ENCODE measurements around the gene LRRC75B. TPM values are rescaled to one million over a fixed set of nuclear protein-coding genes. Genes with fewer than 3 reads are reported as not detected.
"Not testable (repeated sequence)": the region's sequence is repeated elsewhere in the genome, so short reads cannot be mapped to it uniquely, and the experiment has no call there.

The LRRC75B gene
- total and polyA plus RNA-seq, 4 donors, result 4.4 to 17.9 (median 11.1) TPM

DNA sequence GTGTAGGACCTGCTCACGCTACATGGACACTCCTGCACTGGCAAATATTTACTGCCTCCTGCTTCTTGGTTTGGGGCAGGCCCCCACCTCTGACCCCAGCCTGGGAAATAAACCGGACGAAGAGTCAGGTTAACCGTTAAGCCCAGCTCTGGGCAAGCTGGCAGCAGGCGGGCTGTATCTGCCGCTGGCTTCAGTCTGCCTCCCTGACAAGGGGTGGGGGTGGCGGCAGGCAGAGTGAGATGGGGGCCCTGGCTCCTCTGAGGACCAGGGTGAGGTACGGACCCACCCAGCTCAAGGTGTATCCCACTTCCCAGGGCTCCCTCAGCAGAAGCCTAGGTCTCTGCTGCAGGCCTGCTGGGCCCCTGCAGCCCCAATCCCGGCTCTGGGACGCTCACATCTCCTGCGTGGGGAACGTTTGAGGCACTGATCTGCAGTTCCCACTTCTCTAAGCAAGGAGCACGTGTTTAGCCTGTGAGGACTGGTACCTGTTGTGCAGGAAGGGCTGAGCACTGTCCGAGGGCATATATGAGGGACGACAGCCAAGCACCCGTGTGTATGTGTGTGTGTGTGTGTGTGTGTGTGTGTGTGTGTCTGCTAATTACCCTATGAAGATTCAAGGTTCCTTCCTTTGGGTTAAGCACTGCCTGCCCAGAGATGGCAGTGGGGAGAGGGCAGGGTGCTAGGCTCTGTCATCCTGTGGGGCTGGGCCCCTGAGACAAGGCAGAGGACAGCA is 1.1 kb upstream of the LRRC75B start:
- DNase-seq (peak in 2 of 3 donors; percentile 5 to 39), ATAC-seq (ENCODE audit: insufficient read depth, low FRiP score) (no peak)
- Histone ChIP-seq H3K36me3 (ENCODE audit: control insufficient read depth in 4 of 4, insufficient read depth in 4 of 4, low read length in 4 of 4) (peaks cover 0 to 4% (median 2%) of the 10 kb centered on the region in 4 donors), H3K27me3 (ENCODE audit: control insufficient read depth in 3 of 3, insufficient read depth in 3 of 3, low read length in 2 of 3) (no peaks in the 10 kb centered on the region), H3K4me1 (ENCODE audit: control insufficient read depth in 5 of 5, insufficient read depth in 5 of 5, low read length in 5 of 5) (peaks cover 0 to 28% (median 9%) of the 10 kb centered on the region in 5 donors), H3K4me3 (no peak overlapping the region), H3K9me3 (ENCODE audit: control insufficient read depth in 4 of 4, insufficient read depth in 3 of 4, low read length in 3 of 4) (no peaks in the 10 kb centered on the region), H3K27ac (ENCODE audit: low read depth in 1 of 2, low read length in 1 of 2) (peak overlapping the region in 1 of 2 donors; percentile 1), H3K9ac (ENCODE audit: insufficient read depth in 1 of 2, low read length in 2 of 2) (peak overlapping the region in 1 of 2 donors; percentile 13)
- TF ChIP-seq, protein P1, sequence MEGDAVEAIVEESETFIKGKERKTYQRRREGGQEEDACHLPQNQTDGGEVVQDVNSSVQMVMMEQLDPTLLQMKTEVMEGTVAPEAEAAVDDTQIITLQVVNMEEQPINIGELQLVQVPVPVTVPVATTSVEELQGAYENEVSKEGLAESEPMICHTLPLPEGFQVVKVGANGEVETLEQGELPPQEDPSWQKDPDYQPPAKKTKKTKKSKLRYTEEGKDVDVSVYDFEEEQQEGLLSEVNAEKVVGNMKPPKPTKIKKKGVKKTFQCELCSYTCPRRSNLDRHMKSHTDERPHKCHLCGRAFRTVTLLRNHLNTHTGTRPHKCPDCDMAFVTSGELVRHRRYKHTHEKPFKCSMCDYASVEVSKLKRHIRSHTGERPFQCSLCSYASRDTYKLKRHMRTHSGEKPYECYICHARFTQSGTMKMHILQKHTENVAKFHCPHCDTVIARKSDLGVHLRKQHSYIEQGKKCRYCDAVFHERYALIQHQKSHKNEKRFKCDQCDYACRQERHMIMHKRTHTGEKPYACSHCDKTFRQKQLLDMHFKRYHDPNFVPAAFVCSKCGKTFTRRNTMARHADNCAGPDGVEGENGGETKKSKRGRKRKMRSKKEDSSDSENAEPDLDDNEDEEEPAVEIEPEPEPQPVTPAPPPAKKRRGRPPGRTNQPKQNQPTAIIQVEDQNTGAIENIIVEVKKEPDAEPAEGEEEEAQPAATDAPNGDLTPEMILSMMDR (IDR thresholded peaks at IDR 0.05; ENCODE audit: control extremely low read depth, extremely low read depth), result no peak
- WGBS, 2 donors, result 69 to 73% methylated on average over 15 to 16 of the region's 16 CpGs

DNA sequence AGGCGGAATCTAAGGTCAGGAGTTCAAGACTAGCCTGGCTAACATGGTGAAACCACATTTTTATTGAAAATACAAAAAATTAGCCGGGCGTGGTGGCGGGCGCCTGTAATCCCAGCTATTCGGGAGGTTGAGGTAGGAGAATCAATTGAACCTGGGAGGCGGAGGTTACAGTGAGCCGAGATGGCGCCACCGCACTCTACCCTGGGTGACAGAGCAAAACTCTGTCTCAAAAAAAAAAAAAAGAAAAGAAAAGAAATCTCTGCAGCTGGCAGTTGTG is 624 bp upstream of the LRRC75B start:
- H3K4me1 ChIP-seq (ENCODE audit: control insufficient read depth in 5 of 5, insufficient read depth in 5 of 5, low read length in 5 of 5), result peaks cover 0 to 29% (median 9%) of the 10 kb centered on the region in 5 donors
- not testable (repeated sequence) for DNase-seq; H3K27me3 ChIP-seq (ENCODE audit: control insufficient read depth in 3 of 3, insufficient read depth in 3 of 3, low read length in 2 of 3); ATAC-seq (ENCODE audit: insufficient read depth, low FRiP score); H3K9me3 ChIP-seq (ENCODE audit: control insufficient read depth in 4 of 4, insufficient read depth in 3 of 4, low read length in 3 of 4); H3K4me3 ChIP-seq; H3K36me3 ChIP-seq (ENCODE audit: control insufficient read depth in 4 of 4, insufficient read depth in 4 of 4, low read length in 4 of 4)
- WGBS, 2 donors, result 90 to 94% methylated on average over 10 of the region's 10 CpGs
- peak overlapping the region in 1 of 2 donors; percentile 88 for H3K9ac ChIP-seq (ENCODE audit: insufficient read depth in 1 of 2, low read length in 2 of 2)
- peak overlapping the region in 1 of 2 donors; percentile 48 for H3K27ac ChIP-seq (ENCODE audit: low read depth in 1 of 2, low read length in 1 of 2)

DNA sequence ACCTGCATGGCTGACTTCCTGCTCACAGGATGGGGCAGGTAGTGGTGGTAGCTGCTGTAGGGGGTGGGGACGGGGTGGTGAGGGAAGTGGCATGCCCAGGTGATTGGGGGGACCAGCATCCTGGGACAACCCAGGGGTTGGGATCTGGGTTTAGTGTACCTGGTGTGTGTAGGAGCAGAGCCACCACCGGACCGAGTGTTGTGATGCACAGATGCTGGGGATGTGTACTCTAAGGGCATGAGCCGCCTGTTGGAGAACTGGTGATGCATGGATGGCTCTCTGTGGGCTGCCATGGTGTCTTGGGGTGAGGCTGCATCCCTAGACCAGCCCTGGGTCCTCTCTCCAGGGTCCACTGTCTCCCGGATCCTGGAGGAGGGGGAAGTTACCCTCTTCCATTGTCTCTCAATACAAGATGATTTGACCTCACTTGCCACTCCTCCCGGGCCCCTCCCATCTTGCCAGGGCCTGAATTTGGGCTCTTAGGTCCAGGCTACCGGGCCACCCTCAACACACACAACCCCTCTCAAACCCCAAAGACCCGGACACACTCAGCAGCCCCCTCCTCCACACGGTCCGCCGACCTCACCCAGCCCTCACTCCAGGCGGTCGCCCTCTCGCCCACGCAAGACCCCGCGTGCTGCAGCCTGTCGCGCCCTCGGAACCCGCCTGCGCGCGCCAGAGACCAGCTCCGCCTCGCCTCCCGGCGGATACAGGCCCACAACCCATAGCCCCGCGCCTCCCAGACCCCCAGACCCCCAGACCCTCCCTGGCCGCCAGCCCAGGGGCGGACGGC is 619 bp downstream of the LRRC75B start:
- Histone ChIP-seq H3K9ac (ENCODE audit: insufficient read depth in 1 of 2, low read length in 2 of 2) (peak overlapping the region; percentile 49 to 63), H3K9me3 (ENCODE audit: control insufficient read depth in 4 of 4, insufficient read depth in 3 of 4, low read length in 3 of 4) (no peaks in the 10 kb centered on the region), H3K4me3 (peak overlapping the region; percentile 47), H3K27ac (ENCODE audit: low read depth in 1 of 2, low read length in 1 of 2) (peak overlapping the region in 1 of 2 donors; percentile 55), H3K4me1 (ENCODE audit: control insufficient read depth in 5 of 5, insufficient read depth in 5 of 5, low read length in 5 of 5) (peaks cover 0 to 34% (median 9%) of the 10 kb centered on the region in 5 donors), H3K36me3 (ENCODE audit: control insufficient read depth in 4 of 4, insufficient read depth in 4 of 4, low read length in 4 of 4) (peaks cover 0 to 18% (median 12%) of the 10 kb centered on the region in 4 donors), H3K27me3 (ENCODE audit: control insufficient read depth in 3 of 3, insufficient read depth in 3 of 3, low read length in 2 of 3) (no peaks in the 10 kb centered on the region)
- TF ChIP-seq, protein P1 (IDR thresholded peaks at IDR 0.05; ENCODE audit: control extremely low read depth, extremely low read depth), result no peak
- 10 to 11% methylated on average over 33 of the region's 33 CpGs for WGBS, 2 donors
- DNase-seq, result peak in 2 of 3 donors; percentile 36 to 47
- ATAC-seq (ENCODE audit: insufficient read depth, low FRiP score), result no peak

DNA sequence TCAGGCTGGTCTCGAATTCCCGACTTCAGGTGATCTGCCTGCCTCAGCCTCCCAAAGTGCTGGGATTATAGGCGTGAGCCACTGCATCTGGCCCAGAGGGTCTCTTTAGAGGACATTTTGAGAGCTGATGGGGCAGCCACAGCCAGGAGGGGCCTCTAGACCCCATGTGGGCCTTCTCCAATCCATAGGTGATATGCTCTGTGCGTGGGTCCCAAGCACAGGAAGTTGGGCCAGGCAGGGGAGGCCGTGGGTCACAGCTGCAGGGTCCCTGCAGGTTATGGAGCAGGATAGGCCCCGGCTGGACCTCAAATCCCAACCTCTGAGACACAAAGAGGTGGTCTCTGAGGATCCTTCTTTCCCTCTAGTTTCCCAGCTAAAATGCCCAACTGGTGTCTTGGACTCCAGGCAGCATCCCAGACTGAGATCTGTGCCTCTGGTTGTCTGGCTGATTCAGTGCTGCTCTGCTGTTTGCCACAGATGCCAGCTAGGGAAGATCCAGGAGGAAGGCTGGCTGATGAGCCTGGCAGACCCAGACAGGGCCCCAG is 1.5 kb downstream of the LRRC75B start:
- TF ChIP-seq, protein P1 (IDR thresholded peaks at IDR 0.05; ENCODE audit: control extremely low read depth, extremely low read depth), result no peak
- peaks cover 0 to 34% (median 9%) of the 10 kb centered on the region in 5 donors for H3K4me1 ChIP-seq (ENCODE audit: control insufficient read depth in 5 of 5, insufficient read depth in 5 of 5, low read length in 5 of 5)
- no peak overlapping the region for H3K27ac ChIP-seq (ENCODE audit: low read depth in 1 of 2, low read length in 1 of 2)
- no peaks in the 10 kb centered on the region for H3K9me3 ChIP-seq (ENCODE audit: control insufficient read depth in 4 of 4, insufficient read depth in 3 of 4, low read length in 3 of 4)
- H3K9ac ChIP-seq (ENCODE audit: insufficient read depth in 1 of 2, low read length in 2 of 2), result no peak overlapping the region
- no peak overlapping the region for H3K4me3 ChIP-seq
- 96% methylated on average over 6 of the region's 6 CpGs for WGBS, 2 donors
- peaks cover 0 to 18% (median 12%) of the 10 kb centered on the region in 4 donors for H3K36me3 ChIP-seq (ENCODE audit: control insufficient read depth in 4 of 4, insufficient read depth in 4 of 4, low read length in 4 of 4)
- H3K27me3 ChIP-seq (ENCODE audit: control insufficient read depth in 3 of 3, insufficient read depth in 3 of 3, low read length in 2 of 3), result no peaks in the 10 kb centered on the region
- ATAC-seq (ENCODE audit: insufficient read depth, low FRiP score) (no peak), DNase-seq (no peak)

Measured in lung (tissue), 12 donors.